HG03520 (cell line): ENCODE measurements around the gene PML.
A peak's percentile ranks its signal among the peaks of the same experiment; 100 is the strongest.

Experiments used
- ATAC-seq: cut with Tn5 transposase; IDR thresholded peaks from one replicate; pipeline ENCODE4 v1.9.1; 2021; ENCODE audit warnings: mild to moderate bottlenecking, moderate library complexity; ENCODE audit not compliant: unreplicated experiment

PML gene

DNA sequence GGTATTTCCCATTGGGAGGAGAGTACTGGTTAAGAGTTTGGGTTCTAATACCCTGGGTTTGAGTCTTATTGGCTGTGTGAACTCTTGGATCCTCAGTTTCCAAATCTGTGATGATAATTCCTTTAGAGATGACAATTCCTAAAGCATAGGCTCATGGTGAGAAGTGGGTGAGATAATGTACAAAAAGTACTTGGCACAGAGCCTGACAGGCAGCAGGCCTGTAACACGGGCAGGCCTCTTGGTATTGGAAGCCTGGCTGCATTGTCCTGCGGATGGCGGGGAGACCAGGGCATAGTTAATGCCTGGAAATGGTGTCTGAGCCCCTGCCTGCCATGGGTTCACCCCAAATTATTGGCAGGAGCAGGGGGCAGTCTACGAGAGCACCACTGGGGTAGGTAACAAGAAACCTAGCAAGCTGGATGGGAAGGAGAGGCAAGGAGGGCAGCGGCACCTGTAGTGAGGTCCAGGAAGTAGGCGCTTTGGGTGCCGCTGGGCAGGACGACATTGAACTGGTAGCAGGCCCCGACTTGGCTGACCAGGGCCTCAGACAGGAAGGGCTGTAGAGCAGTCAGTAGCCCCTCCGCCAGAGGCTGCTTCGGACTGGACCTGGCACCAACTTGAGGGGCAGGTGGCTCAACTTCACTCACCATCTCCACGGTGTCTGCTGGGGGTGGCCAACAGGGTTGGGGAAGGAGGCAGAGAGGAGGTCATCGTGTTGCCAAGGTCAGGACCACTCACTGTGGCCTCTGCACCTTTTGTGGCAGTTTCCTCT lies 10.1 kb upstream of the PML start:
- no peak for ATAC-seq

DNA sequence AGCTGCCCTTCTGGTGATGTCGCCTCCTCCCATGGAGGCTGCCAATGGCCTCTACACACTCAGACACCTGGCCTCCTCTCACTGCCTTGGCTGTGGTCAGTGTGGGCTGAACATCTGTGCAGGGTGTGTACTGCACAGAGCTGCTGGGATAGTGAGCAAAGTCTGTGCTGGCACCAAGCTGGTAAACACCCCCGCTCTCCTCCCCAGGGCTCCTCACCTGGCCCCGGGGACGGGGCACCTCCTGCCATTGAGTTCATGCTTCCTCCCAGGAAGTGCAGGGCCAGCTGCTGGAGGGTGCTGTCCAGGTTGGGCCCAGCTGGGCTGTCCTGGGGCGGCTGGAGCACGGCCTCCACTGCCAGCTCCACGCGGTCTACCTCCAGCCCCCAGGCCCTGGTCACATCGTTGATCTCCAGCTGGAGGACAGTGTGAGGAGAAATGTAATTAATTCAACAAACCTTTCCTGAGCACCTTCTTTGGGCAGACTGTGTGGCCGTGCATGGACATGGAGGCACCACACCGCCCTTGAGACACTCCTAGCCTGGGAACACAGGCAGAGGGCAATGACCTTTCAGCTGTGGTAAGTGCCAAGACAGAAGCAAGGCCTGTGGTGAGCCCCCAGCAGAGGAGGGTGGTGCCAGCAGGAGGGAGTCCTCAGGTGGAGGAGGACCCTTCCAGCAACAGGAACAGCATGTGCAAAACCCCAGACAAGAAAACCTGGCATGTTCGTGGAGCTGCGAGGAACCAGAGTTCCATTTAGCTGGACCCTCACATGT lies 9.2 kb upstream of the PML start:
- ATAC-seq, result no peak

DNA sequence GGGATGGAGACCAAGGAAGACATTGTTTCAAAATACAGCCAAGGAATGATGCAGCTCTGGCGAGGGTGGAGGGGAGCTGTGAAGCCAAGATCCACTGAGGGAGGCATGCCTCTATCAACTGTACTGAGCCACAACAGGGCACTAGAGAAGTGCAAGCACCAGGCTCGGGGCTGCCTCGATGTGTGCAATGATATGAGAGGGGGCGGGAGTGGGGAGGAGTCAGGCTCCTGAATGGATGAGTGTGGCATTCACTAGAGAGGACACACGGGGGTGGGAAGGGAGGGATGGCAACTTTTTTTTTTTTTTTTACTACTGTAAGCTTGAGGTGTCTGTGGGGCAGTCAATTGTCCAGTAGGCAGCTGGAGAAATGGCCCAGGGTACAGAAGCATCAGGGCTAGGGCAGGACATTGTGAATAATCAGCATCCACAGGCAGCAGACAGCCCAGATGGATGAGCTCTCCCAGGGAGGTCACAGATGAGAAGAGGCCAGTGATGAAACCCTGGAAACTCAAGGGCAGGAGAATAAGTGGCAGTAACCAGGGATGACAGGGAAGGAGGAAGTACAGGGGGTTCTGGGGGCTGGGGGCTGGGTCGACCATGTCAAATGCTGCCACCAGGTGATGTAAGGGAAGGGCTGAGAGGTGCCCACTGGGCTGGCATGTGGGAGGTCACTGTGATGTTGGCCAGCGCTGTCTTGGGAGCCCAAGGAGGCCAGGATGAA lies 8.3 kb upstream of the PML start:
- no peak for ATAC-seq

DNA sequence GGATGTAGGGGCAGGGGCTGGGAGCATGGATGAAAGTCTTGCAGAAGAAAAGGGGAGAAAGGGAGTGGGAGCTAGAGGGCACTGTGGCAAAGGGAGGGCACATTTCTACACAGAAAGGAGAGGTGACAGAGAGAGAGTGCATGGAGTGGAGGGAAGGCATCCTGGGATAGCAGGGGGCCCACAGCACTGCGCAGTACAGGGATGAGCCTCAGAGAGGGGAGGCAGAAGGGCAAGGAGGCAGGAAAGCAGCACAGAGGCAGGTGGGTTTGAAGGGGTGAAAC lies 7.8 kb upstream of the PML start:
- no peak for ATAC-seq

DNA sequence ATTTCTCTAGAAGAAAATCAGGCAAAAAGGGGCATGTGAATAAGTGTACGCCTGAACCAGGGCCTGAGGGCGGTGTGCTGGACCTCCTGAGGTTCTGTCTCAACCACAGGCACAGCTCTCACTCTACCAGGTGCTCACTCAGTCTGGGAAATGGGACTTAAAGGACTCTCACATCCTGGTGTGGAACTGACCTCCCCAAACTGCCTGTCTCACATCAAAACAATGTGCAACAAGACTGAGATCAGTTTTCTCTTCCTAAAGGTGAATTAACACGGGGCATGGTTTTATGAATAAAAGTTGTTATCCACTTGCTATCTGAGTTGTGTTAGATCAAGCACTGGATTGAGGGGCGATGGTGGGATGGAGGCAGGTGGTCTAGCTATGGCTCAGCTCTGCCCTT lies 7.3 kb upstream of the PML start:
- no peak for ATAC-seq

DNA sequence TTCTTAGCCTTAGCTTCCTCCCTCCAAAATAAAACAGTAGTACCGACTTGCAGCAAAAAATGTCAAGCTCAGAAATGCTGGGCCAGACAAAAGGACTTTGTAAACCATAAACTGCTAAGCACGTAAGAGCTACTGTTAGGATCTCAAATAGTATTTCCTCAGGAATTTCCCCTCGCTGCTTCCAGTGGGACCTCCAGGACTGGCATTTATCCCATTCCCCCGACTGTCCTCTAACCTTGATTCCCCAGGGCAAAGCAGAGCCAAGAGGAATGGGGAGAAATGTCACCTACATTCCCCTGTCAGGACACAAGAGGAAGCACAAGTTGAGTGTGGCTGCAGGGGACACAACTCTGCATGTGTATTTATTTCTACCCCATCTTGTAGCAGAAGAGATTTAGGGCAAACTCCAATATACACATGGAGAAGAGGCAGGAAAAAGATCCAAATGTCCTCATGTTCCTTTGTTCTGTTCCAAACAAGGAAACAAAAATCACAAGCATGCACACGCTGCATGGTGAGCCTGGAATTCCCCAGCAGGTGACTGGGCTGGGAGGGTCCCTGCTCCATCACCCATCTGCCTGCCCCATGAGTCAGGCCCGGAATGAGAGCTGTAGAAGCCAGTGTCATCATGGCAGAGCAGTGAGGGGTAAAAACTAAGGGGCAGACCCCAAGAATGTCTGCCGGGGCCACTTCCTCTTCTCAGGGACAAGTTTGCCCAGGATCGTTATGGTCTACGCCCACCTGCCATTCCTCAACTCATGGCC lies 6.7 kb upstream of the PML start:
- no peak for ATAC-seq

DNA sequence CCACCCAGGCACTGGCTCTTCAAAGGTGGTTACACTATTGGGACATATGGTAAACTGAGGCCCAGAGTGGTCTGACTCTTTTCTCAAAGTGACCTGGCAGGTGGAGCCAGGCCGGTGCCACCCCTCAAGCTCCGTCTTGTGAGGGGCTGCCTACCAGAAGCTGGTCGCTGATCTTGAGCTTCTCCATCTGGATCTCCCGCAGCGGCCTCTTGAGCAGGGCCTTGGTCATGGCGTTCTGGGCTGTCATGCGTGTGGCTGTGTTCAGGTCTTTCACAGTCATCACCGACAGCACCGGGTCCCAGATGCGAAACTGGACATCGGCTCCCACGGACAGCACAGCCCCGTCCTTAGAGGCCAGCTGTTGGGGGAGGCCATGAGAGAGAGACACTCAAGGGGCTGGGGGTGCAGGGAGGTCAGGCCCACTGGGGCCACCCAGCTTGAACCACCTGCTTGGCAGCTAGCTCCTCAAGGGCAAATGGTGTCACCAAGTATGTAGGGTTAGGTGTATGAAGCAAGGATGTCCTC lies 6.0 kb upstream of the PML start:
- no peak for ATAC-seq

DNA sequence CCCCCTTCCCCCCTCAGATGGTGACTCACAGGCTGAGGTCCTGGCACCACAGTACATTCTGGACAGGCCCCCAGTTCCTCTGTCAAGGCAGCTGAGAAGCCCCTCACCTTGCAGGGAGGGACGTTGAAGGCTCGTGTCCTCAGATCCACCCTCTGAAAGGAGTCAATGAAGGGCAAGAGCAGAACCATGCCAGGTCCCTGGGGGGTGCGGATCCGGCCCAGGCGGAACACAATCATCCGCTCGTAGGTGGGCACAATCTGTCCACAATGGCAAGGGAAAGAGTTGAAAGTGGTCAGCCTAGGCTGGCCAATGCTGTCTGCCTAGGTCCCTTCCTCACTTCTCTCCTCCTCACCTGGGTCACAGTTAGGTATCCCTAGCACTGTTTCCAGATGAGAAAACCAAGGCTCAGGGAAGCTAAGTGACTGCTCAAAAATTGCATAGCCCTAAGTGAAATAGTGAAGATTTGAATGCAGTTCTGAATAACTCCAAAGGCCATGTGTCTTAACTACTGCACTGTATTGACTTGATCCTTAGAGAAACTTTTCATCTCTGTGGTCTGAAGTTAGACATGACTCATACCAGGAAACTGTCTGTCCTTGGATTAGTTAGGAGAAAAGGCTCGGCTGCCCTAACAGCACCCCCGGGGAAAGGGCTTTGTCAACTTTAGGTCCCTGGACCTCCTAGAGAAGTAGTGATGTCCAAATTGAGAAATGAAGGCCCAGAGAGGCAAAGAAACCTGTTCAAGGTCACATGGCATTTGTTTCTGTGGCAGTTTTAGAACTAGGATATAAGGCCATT lies 5.3 kb upstream of the PML start:
- ATAC-seq, result no peak

DNA sequence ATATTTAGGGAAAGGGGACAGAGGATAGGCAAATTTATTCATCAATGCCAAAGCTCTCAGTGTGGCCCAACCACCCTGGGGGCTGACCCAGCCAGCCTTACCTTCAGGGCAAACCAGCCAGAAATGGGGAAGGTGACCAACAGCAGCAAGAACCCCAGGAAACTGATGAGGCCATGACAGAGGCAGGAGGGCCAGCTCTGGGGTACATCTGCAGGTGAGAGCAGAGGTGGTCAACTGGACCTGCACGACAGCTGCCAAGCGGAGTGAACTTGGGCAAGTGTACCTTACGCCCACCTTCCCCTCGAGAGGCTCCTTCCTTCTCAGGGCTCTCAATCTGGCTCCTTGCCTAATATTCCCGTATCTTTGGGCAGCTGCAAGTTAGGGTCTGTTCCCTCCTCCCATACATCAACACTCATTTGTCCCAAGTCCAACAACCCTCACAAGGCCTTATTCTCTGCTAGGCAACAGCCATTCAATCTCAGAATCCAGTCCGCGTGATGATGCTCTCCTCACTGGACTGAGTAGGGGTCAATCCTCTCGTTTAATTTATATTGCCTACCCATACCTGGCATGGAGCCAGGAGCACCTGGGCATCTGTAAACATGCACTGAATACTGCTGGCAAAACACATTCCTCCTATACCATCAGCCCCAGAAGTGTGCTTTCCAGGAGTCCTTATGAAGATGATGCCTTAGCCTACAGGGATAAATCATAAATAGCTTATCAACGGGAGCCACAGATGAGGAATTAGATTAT lies 4.1 kb upstream of the PML start:
- ATAC-seq, result no peak

DNA sequence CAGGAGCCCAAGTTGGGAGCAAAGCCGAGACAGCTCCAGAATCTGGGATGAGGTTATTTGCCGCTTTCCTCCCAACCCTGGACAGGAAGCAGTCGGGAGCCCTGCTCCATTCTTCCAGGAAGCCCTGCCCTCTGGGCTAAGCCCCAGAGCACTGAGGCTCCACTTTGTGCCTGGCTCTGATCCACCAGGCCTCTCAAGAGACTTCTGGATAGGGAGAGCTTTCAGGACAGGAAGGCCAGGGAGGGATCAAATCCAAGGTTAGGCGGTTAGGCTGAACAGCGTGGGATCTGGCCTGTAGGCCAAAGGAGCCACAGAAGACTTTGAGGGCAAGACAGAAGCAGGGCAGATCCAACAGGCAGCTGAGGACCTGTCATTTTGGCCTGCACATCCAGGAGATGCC lies 3.3 kb upstream of the PML start:
- no peak for ATAC-seq

DNA sequence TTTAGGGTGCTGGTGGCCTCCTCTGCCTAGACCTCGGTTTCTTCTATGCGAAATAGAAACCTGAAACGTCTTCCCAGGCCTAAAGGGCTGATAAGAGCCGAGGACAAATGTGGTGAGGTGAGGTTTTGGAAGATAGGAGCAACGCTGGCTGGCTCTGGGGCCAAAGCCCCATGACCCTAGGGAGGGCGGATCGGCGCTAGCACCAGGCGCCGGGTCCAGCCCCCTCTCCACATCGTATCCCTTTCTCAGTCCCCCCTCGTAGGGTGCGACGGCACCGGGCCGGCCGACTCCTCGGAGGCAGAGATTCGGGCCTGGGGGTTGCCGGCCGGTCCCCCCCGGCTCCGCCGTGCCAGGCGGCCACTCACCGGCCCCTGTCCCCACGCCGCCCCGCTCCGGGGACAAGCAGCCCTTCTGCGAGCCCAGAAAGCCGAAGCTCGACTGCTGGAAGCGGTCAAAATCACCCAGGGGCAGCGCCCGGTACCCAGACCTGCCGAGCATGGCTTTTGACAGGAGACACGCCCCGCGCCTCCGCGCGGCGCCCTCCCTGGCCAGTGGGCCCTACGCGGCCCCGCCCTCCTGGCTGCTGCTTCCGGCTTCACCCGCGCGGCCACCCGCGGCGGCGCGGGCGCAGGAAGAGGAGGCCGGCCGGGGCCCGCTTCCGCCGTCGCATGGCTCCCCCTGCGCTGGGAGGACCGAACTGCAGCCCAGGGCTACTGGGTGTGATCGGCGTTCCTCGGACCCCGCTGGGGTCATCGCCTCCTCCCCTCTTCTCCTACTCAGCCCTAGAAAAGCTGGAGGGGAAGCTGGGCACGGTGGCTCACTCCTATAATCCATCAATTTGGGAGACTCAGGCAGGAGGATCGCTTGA lies 2.6 kb upstream of the PML start, which contains the start of gene STOML1:
Gene STOML1, minus strand, starts transcription at position 570 of the 868 bp plus-strand sequence. Its CDS starts 72 bp downstream, at position 498.
- peak; percentile 65 for ATAC-seq

DNA sequence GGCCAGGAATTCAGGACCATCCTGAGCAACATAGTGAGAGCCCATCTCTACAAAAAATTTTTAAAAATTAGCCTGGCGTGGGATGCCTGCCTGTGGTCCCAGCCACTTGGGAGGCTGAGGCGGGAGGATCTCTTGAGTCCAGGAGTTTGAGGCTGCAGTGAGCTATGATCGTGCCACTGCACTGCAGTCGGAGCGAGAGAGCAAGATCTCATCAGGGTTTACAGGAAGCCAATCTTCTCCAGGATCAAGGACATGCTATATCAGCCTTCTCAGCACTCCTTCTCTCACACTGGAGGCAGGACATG lies 2.0 kb upstream of the PML start:
- no peak for ATAC-seq

DNA sequence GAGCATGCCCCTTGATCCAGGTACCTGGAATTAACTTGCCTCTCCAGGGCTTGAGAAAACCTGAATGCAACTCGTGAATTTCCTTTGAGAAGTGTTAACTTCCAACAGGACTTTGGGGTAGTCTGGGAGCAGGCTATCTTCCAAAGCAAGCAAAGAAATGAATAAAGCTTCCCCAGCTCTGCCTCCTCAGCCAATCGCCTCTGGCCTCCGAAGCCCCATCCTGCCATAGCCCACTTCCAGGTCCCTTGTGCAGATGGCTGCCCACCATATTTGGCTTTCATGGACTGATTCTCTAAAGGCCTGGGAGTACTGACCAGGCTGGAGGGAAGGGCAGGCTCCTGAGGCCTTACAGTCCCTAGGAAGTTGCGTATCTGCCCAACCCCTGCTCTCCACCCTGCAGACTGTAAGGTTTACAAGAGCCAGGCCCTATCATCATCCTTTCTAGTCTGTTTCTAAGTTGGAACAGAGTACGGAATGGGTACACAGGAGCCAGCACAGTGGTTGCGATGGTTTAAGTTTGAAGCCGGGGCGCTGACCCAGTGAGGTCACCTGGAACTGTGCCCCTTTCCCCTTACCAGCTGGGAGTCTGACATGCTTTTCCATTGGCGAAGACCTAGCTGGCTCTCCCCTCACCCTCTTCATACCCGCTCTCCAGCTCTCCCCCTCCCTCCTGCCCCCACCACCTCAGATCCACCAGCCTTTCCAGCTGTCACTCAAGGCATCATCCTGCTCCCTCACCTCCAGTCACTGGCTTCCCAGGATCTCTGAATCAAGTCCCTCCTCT lies 1.1 kb upstream of the PML start:
- no peak for ATAC-seq

DNA sequence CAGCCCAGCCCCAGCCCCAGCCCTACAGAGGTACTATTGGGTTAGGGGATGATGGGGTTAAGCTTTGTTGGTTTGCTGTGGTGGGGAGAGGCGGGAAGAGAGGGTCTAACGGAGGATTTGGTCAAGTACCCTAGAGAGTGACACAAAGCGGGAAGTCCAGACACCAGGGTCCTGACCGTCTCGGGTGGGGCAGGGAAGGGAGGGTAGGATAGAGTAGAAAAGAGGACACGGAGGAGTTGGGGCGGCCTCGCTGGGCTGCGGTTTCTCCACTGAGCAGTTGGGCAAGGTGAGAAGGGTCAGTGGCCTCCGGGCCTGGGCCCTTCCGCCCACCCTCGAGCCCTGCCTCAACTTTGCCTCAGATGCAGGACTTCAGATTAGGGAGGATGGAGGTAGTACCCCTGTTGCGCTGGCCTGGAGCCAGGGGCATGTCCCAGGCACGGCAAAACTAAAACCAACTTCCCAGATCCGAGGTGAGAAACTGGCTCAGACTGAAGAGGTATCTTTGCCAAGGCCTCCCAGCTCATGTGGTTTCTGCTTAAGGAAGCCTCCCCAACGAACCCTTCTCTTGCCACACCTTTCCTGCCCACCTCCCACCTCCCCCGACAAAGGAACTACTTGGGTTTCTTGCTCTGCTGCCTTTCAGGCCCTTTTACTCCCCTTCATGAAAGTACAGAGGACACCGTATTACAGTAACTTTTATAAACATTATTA lies 551 bp downstream of the PML start:
- ATAC-seq, result no peak

DNA sequence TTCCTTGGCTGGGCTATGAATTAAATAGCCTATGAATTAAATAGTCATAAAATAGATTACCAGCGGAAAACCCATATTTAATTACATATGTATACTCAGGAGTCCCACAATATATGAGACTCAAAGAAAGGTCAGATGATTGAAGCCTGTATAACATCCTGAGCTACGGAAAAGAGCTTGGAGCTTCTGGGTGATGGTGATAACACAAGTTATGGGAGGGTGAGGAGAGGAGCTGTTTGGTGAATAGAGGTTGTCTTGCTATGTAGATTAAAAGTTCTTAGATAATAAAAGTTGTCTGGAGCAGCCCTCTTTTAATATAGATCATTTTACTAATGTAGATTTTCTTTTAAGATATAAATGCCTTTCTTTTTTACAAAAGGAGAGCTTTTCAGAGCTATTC lies 1.8 kb downstream of the PML start:
- ATAC-seq, result no peak

DNA sequence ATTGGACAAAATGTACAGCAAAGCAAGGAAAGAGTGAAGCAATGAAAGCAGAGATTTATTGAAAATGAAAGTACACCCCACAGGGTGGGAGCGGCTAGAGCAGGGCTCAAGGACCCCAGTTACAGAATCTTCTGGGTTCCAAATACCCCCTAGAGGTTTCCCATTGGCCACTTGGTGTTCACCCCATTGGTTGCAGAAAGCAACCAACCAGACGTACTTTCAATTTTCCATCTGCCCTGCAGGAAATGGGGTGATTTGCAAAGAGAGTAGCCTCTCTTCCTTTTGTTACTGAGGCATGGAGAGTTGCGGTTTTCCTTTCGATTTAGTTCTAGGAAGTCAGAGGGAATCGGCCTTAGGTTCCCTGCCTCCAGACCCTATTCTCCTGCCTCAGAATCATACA lies 2.4 kb downstream of the PML start:
- no peak for ATAC-seq

DNA sequence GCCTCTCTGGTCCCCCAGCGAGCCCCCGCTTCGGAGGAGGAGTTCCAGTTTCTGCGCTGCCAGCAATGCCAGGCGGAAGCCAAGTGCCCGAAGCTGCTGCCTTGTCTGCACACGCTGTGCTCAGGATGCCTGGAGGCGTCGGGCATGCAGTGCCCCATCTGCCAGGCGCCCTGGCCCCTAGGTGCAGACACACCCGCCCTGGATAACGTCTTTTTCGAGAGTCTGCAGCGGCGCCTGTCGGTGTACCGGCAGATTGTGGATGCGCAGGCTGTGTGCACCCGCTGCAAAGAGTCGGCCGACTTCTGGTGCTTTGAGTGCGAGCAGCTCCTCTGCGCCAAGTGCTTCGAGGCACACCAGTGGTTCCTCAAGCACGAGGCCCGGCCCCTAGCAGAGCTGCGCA lies 3.5 kb downstream of the PML start:
- ATAC-seq, result no peak
